Measurements from ENCODE around the gene ARHGAP26.
"Not testable (repeated sequence)": the region's sequence is repeated elsewhere in the genome, so short reads cannot be mapped to it uniquely, and the experiment has no call there.

Gene ARHGAP26

GRCh38 chr5:142931896-142932686, 161.9 kb downstream of the ARHGAP26 start:
- DNase-seq (ENCODE audit: low read depth in 2 of 2): no peak

GRCh38 chr5:142934051-142934762, 164.0 kb downstream of the ARHGAP26 start:
- DNase-seq (ENCODE audit: low read depth in 2 of 2): no peak

- DNase-seq (ENCODE audit: low read depth in 2 of 2): no peak
These were observed 164.8 kb downstream of the ARHGAP26 start for GRCh38 chr5:142935014-142935413.

- no peak for DNase-seq (ENCODE audit: low read depth in 2 of 2)
These were observed 167.2 kb downstream of the ARHGAP26 start for GRCh38 chr5:142937374-142937773.

GRCh38 chr5:142938266-142938880, 168.2 kb downstream of the ARHGAP26 start:
- DNase-seq (ENCODE audit: low read depth in 2 of 2): no peak

- no peak for DNase-seq (ENCODE audit: low read depth in 2 of 2)
These were observed 168.8 kb downstream of the ARHGAP26 start for GRCh38 chr5:142939006-142939405.

GRCh38 chr5:142939884-142940283, 169.7 kb downstream of the ARHGAP26 start:
- no peak for DNase-seq (ENCODE audit: low read depth in 2 of 2)

GRCh38 chr5:142941245-142941644, 171.1 kb downstream of the ARHGAP26 start:
- no peak for DNase-seq (ENCODE audit: low read depth in 2 of 2)

GRCh38 chr5:142942901-142943300, 172.7 kb downstream of the ARHGAP26 start:
- DNase-seq (ENCODE audit: low read depth in 2 of 2): no peak

GRCh38 chr5:142944140-142944539, 174.0 kb downstream of the ARHGAP26 start:
- DNase-seq (ENCODE audit: low read depth in 2 of 2): no peak

GRCh38 chr5:142945321-142945720, 175.1 kb downstream of the ARHGAP26 start:
- no peak for DNase-seq (ENCODE audit: low read depth in 2 of 2)

- no peak for DNase-seq (ENCODE audit: low read depth in 2 of 2)
These were observed 175.7 kb downstream of the ARHGAP26 start for GRCh38 chr5:142945845-142946244.

- DNase-seq (ENCODE audit: low read depth in 2 of 2): no peak
These were observed 176.6 kb downstream of the ARHGAP26 start for GRCh38 chr5:142946547-142947426.

GRCh38 chr5:142947427-142947709, 177.2 kb downstream of the ARHGAP26 start:
- DNase-seq (ENCODE audit: low read depth in 2 of 2): no peak

- DNase-seq (ENCODE audit: low read depth in 2 of 2): no peak
These were observed 182.1 kb downstream of the ARHGAP26 start for GRCh38 chr5:142952229-142952628.

- not testable (repeated sequence) for DNase-seq (ENCODE audit: low read depth in 2 of 2)
These were observed 182.7 kb downstream of the ARHGAP26 start for GRCh38 chr5:142952871-142953270.

GRCh38 chr5:142954455-142954854, 184.3 kb downstream of the ARHGAP26 start:
- no peak for DNase-seq (ENCODE audit: low read depth in 2 of 2)

GRCh38 chr5:142955628-142956027, 185.5 kb downstream of the ARHGAP26 start:
- DNase-seq (ENCODE audit: low read depth in 2 of 2): no peak

- no peak for DNase-seq (ENCODE audit: low read depth in 2 of 2)
These were observed 187.4 kb downstream of the ARHGAP26 start for GRCh38 chr5:142957528-142957927.

GRCh38 chr5:142958944-142959682, 188.9 kb downstream of the ARHGAP26 start:
- DNase-seq (ENCODE audit: low read depth in 2 of 2): no peak

Measured in stimulated activated CD4-positive, alpha-beta T cell treated with anti-CD3 and anti-CD28 coated beads, Interleukin-1b, Interleukin-23, amount 100 ng/mL, for 4 hours (primary cell).